Lung (tissue), 12 donors: Measurements from ENCODE around the gene TRIM25. TPM values are rescaled to one million over a fixed set of nuclear protein-coding genes. Genes with fewer than 3 reads are reported as not detected.

Source experiments
- ATAC-seq: fragments of 200-7000 bp; cut with Tn5 transposase; one replicate; pipeline ENCODE4 v1.9.1; 2020; ENCODE audit warnings: moderate number of reproducible peaks; ENCODE audit not compliant: insufficient read depth, low FRiP score
- DNase-seq, 3 donors: peaks; one replicate each; pipeline ENCODE4 v3.0.0-alpha.2; 2013 to 2017
- H3K27ac ChIP-seq, 2 donors: one replicate each; pipeline ENCODE4 v1.5.1; 2013; ENCODE audit warnings: mild to moderate bottlenecking in 2 of 2, moderate library complexity in 2 of 2, control low read depth in 1 of 2, inconsistent platforms in 1 of 2, low read depth in 1 of 2, low read length in 1 of 2
- H3K27me3 ChIP-seq, 3 donors: one replicate each; pipeline ENCODE4 v1.5.1; 2013; ENCODE audit warnings: low read length in 2 of 3; ENCODE audit not compliant: control insufficient read depth in 3 of 3, insufficient read depth in 3 of 3
- H3K36me3 ChIP-seq, 4 donors: one replicate each; pipeline ENCODE4 v1.5.1; 2013; ENCODE audit warnings: low read length in 4 of 4, mild to moderate bottlenecking in 1 of 4, moderate library complexity in 1 of 4; ENCODE audit not compliant: control insufficient read depth in 4 of 4, insufficient read depth in 4 of 4
- H3K4me1 ChIP-seq, 5 donors: one replicate each; pipeline ENCODE4 v1.5.1; 2013; ENCODE audit warnings: low read length in 5 of 5, mild to moderate bottlenecking in 2 of 5, moderate library complexity in 1 of 5; ENCODE audit not compliant: control insufficient read depth in 5 of 5, insufficient read depth in 5 of 5
- H3K4me3 ChIP-seq: one replicate; pipeline ENCODE4 v1.5.1; 2013; ENCODE audit warnings: mild to moderate bottlenecking, control low read depth, moderate library complexity
- H3K9ac ChIP-seq, 2 donors: one replicate each; pipeline ENCODE4 v1.5.1; 2013; ENCODE audit warnings: low read length in 2 of 2, control low read depth in 1 of 2; ENCODE audit not compliant: insufficient read depth in 1 of 2
- H3K9me3 ChIP-seq, 4 donors: one replicate each; pipeline ENCODE4 v1.5.1; 2013; ENCODE audit warnings: low read length in 3 of 4, mild to moderate bottlenecking in 1 of 4, moderate library complexity in 1 of 4; ENCODE audit not compliant: control insufficient read depth in 4 of 4, insufficient read depth in 3 of 4
- WGBS, 2 donors: extraction: QIAGEN DNeasy Blood & Tissue Kit; methylation state at CpG; one replicate each; pipeline ENCODE4 v1.1.7; 2013; 5-methylcytosine and 5-hydroxymethylcytosine counted together
- polyA plus RNA-seq, 2 donors: library from polyadenylated mRNA; stranded (reverse); fragments of 200-250 nt; gene quantifications; one replicate each; pipeline ENCODE4 v1.2.1, GENCODE V29; 2013
- total RNA-seq, 2 donors: library from RNA; depleted of rRNA in 1 of 2; stranded (reverse); fragments of >200 nt in 1 of 2; gene quantifications; one replicate each; pipeline ENCODE4 v1.2.1, GENCODE V29; 2014 to 2021
- TF ChIP-seq, protein P1 (sequence below): IDR thresholded peaks from 2 replicates; pipeline ENCODE4 v1.5.1; 2012; ENCODE audit warnings: mild to moderate bottlenecking; ENCODE audit errors: control extremely low read depth, extremely low read depth
- donor health status: control.
- donor health status: control.
- donor health status: Bipolar disorder and iron deficiency.
- donor health status: healthy.
- donor health status: DM: yes; HTN: yes; CAD: no.

The TRIM25 gene
- total and polyA plus RNA-seq, 4 donors: 22.7 to 88.7 (median 43.7) TPM

GRCh38 chr17:56847106-56847505 lies 66.7 kb downstream of the TRIM25 start:
- Histone ChIP-seq H3K4me3 (no peak overlapping the region), H3K36me3 (peaks cover 0 to 5% (median under 1%) of the 10 kb centered on the region in 4 donors), H3K4me1 (peaks cover 0 to 3% (median 0%) of the 10 kb centered on the region in 5 donors), H3K27ac (no peak overlapping the region), H3K27me3 (no peaks in the 10 kb centered on the region), H3K9ac (no peak overlapping the region), H3K9me3 (no peaks in the 10 kb centered on the region)
- TF ChIP-seq, protein P1, sequence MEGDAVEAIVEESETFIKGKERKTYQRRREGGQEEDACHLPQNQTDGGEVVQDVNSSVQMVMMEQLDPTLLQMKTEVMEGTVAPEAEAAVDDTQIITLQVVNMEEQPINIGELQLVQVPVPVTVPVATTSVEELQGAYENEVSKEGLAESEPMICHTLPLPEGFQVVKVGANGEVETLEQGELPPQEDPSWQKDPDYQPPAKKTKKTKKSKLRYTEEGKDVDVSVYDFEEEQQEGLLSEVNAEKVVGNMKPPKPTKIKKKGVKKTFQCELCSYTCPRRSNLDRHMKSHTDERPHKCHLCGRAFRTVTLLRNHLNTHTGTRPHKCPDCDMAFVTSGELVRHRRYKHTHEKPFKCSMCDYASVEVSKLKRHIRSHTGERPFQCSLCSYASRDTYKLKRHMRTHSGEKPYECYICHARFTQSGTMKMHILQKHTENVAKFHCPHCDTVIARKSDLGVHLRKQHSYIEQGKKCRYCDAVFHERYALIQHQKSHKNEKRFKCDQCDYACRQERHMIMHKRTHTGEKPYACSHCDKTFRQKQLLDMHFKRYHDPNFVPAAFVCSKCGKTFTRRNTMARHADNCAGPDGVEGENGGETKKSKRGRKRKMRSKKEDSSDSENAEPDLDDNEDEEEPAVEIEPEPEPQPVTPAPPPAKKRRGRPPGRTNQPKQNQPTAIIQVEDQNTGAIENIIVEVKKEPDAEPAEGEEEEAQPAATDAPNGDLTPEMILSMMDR: no peak
- DNase-seq (no peak), ATAC-seq (no peak)
- WGBS, 2 donors: 95% methylated on average over 4 of the region's 4 CpGs

GRCh38 chr17:56845934-56846333 lies 67.9 kb downstream of the TRIM25 start:
- ATAC-seq (no peak), DNase-seq (peak in 1 of 3 donors; percentile 22)
- WGBS, 2 donors: 89 to 90% methylated on average over 1 of the region's 1 CpG
- Histone ChIP-seq H3K9me3 (no peaks in the 10 kb centered on the region), H3K4me3 (no peak overlapping the region), H3K36me3 (peaks cover 0 to 5% (median under 1%) of the 10 kb centered on the region in 4 donors), H3K9ac (no peak overlapping the region), H3K27ac (no peak overlapping the region), H3K27me3 (no peaks in the 10 kb centered on the region), H3K4me1 (no peaks in the 10 kb centered on the region)
- TF ChIP-seq, protein P1: no peak

GRCh38 chr17:56842577-56842976 lies 71.3 kb downstream of the TRIM25 start:
- ATAC-seq (no peak), DNase-seq (peak in 1 of 3 donors; percentile 7)
- Histone ChIP-seq H3K9me3 (no peaks in the 10 kb centered on the region), H3K36me3 (peaks cover 0 to 2% (median under 1%) of the 10 kb centered on the region in 4 donors), H3K9ac (no peak overlapping the region), H3K27me3 (no peaks in the 10 kb centered on the region), H3K27ac (no peak overlapping the region), H3K4me1 (no peaks in the 10 kb centered on the region), H3K4me3 (no peak overlapping the region)
- 67 to 74% methylated on average over 2 of the region's 2 CpGs for whole genome bisulfite sequencing, 2 donors
- TF ChIP-seq, protein P1: no peak

DNA sequence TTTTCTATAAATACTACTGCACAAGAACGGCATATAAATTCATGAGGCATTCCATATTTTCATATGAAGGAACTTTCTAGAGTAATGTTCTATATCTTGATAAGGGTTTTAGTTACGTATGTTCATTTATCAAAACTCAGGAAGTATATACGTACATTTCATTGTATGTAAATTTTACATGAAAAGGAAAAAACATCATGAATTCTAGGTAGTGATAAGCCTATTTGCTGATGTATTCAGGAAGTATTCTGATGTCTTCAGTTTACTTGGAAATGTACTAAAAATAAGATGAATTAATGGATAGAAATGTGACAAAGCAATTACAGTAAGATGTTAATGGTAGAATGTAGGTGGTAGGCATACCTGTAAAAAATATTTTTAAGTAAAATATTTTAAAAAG lies 75.2 kb downstream of the TRIM25 start:
- DNase-seq (no peak), ATAC-seq (no peak)
- Histone ChIP-seq H3K36me3 (no peaks in the 10 kb centered on the region), H3K4me3 (no peak overlapping the region), H3K4me1 (peaks cover 0 to 11% (median 5%) of the 10 kb centered on the region in 5 donors), H3K9me3 (no peaks in the 10 kb centered on the region), H3K27me3 (no peaks in the 10 kb centered on the region), H3K9ac (no peak overlapping the region), H3K27ac (no peak overlapping the region)
- TF ChIP-seq, protein P1: no peak
- WGBS, 2 donors: 78 to 85% methylated on average over 3 of the region's 3 CpGs
